ENCODE data around the gene TUBA1A. TPM values are rescaled to one million over a fixed set of nuclear protein-coding genes. Genes with fewer than 3 reads are reported as not detected.
"Not testable (repeated sequence)": the region's sequence is repeated elsewhere in the genome, so short reads cannot be mapped to it uniquely, and the experiment has no call there.

Gene TUBA1A
- total and polyA plus RNA-seq, 8 donors = 205 to 675 (median 507) TPM

DNA sequence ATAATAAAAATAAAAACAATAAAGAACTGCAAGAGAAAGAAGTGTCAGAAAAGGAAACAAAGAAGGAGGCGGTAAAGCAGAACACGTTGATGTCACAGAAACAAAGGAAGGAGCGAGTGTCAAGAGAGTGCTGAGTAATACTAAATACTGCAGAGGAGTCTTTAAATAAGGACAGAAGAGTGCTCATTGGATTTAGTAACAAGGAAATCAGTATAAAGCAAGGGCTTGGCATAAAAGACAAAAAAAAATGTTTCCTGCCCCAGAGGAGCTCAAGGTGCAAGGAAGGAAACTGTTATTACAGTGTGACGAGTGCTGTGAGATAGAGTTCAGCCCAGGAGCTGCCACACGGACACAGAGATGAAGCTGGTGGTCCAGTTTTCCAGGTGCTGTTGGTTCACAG lies 8.4 kb upstream of the TUBA1A start:
- Histone ChIP-seq H3K27ac (no peak overlapping the region), H3K27me3 (no peaks in the 10 kb centered on the region), H3K4me1 (peaks cover 5 to 51% of the 10 kb centered on the region in 2 donors), H3K36me3 (no peaks in the 10 kb centered on the region), H3K9me3 (no peaks in the 10 kb centered on the region), H3K4me3 (no peak overlapping the region)
- no peak for TF ChIP-seq CTCF (IDR thresholded peaks at IDR 0.05)
- DNase-seq (no peak), ATAC-seq (no peak)
- intact Hi-C loops (cut with DNase I) = loop anchor here in 1 of 2 donors (5.0 kb wide), 1 partner anchor 35 kb away; no protein-coding TSS in a partner anchor

- Histone ChIP-seq H3K4me1 (peaks cover 0 to 35% of the 10 kb centered on the region in 2 donors), H3K9me3 (no peaks in the 10 kb centered on the region), H3K36me3 (no peaks in the 10 kb centered on the region), H3K27ac (peak overlapping the region in 1 of 2 donors; percentile 71), H3K27me3 (no peaks in the 10 kb centered on the region), H3K4me3 (no peak overlapping the region)
- intact Hi-C loops (cut with DNase I) = loop anchor here in 1 of 2 donors (5.0 kb wide), 1 partner anchor 37 kb away; no protein-coding TSS in a partner anchor
- DNase-seq (no peak), ATAC-seq (peak; percentile 65)
- TF ChIP-seq CTCF (IDR thresholded peaks at IDR 0.05) = no peak
Measured at GRCh38 chr12:49195736-49196135, 6.9 kb upstream of the TUBA1A start.

- intact Hi-C loops (cut with DNase I); ATAC-seq; H3K4me3 ChIP-seq; DNase-seq; H3K27me3 ChIP-seq; H3K9me3 ChIP-seq; H3K27ac ChIP-seq; H3K36me3 ChIP-seq: not testable (repeated sequence)
- peaks cover 0 to 43% of the 10 kb centered on the region in 2 donors for H3K4me1 ChIP-seq
Measured at GRCh38 chr12:49193746-49194145, 4.9 kb upstream of the TUBA1A start.

- H3K36me3 ChIP-seq; H3K4me3 ChIP-seq; DNase-seq; intact Hi-C loops (cut with DNase I); H3K27me3 ChIP-seq; ATAC-seq; H3K27ac ChIP-seq; H3K9me3 ChIP-seq: not testable (repeated sequence)
- H3K4me1 ChIP-seq = peaks cover 4 to 37% of the 10 kb centered on the region in 2 donors
Measured at GRCh38 chr12:49191498-49191897, 2.6 kb upstream of the TUBA1A start.

DNA sequence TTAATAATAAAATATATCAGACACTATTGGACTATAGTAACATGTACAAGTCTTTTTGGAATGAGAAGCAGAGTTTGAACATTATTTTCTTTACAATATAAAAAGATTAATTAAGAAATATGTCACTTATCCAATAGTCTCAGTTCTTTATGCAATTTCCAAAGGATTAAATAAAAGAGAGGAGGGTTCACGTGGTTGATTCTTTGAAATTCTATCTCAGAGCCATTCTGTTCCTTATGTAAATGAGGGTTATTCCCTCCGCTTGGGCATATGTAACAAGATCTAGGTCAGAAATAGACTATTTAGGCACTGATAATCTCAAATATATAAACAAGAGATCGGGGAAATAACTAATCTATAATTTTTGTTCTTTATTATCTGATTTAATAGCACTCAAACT lies 2.1 kb upstream of the TUBA1A start:
- Histone ChIP-seq H3K4me1 (peaks cover 4 to 31% of the 10 kb centered on the region in 2 donors), H3K27ac (no peak overlapping the region), H3K36me3 (peaks cover 0 to 8% of the 10 kb centered on the region in 2 donors), H3K27me3 (no peaks in the 10 kb centered on the region), H3K9me3 (no peaks in the 10 kb centered on the region), H3K4me3 (no peak overlapping the region)
- ATAC-seq (no peak), DNase-seq (no peak)
- intact Hi-C loops (cut with DNase I) = no loop called here
- TF ChIP-seq CTCF (IDR thresholded peaks at IDR 0.05) = no peak

- peak overlapping the region in 1 of 2 donors; percentile 90 for H3K4me3 ChIP-seq
- ATAC-seq (no peak), DNase-seq (no peak)
- H3K27ac ChIP-seq = peak overlapping the region; percentile 100
- peaks cover 4 to 25% of the 10 kb centered on the region in 2 donors for H3K4me1 ChIP-seq
- no peaks in the 10 kb centered on the region for H3K9me3 ChIP-seq
- H3K36me3 ChIP-seq = peaks cover 0 to 18% of the 10 kb centered on the region in 2 donors
- intact Hi-C loops (cut with DNase I) = loop anchor here in 1 of 2 donors (10.0 kb wide), 1 partner anchor 55 kb away; the partner anchor contains the start of gene TUBA1B
- H3K27me3 ChIP-seq = no peaks in the 10 kb centered on the region
- TF ChIP-seq CTCF (IDR thresholded peaks at IDR 0.05) = no peak
Measured at GRCh38 chr12:49189731-49190716, 1.1 kb upstream of the TUBA1A start.

Measured in left lung (tissue), 10 donors.